D721Med (cell line): ENCODE measurements around the gene VPS50.

Experiments
- DNase-seq: peaks from one replicate; pipeline ENCODE4 v3.0.0; 2011; ENCODE audit warnings: low spot score; ENCODE audit not compliant: insufficient read length
- FAIRE-seq: peaks from 2 replicates; lab custom pipeline; 2011; peaks lifted over from hg19 to GRCh38; lab: Jason Lieb, UNC
- TF ChIP-seq, protein P1 (sequence below): IDR thresholded peaks from 2 replicates; pipeline ENCODE4 v1.5.1; 2012; ENCODE audit warnings: mild to moderate bottlenecking, control low read depth; ENCODE audit not compliant: insufficient read depth; ENCODE audit errors: missing control alignments

The VPS50 gene

DNA sequence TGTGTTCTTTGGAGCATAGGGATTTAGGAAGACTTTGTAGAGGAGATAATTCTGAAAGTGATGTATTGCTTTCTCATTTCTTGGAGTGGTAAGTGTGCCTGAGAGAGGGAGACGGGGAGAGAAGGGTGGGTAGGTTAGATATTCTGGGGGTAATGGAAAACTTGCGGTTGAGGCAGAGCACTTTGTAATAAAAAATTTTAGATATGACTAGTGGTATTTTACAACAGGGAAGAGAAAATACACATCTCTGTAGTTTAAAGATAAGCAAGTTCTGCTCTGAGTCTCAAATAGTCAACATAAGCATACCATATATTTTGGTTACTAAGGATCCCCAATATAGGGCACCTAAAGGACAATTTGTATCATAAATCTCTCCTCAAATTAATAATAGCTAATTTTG, 6.6 kb downstream of the VPS50 start:
- TF ChIP-seq, protein P1, sequence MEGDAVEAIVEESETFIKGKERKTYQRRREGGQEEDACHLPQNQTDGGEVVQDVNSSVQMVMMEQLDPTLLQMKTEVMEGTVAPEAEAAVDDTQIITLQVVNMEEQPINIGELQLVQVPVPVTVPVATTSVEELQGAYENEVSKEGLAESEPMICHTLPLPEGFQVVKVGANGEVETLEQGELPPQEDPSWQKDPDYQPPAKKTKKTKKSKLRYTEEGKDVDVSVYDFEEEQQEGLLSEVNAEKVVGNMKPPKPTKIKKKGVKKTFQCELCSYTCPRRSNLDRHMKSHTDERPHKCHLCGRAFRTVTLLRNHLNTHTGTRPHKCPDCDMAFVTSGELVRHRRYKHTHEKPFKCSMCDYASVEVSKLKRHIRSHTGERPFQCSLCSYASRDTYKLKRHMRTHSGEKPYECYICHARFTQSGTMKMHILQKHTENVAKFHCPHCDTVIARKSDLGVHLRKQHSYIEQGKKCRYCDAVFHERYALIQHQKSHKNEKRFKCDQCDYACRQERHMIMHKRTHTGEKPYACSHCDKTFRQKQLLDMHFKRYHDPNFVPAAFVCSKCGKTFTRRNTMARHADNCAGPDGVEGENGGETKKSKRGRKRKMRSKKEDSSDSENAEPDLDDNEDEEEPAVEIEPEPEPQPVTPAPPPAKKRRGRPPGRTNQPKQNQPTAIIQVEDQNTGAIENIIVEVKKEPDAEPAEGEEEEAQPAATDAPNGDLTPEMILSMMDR: no peak
- FAIRE-seq: no peak
- DNase-seq: no peak

DNA sequence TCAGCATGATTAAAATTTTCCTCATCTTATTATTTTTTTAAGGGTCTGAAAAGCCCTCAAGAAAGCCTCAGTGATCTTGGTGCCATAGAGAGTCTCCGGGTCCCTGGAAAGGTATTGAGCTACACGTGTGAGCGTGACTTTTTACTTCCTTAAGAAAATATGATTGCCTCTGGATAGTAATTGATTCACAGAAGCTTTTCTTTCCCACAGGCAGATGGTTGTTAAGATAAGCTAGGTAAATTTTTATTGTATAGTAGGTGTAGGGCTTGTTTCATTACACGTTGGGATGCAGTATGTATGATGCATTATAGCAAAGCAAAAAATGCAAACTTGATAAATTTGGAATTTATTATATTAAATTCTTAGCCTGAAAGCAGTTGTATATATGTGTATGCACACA, 7.7 kb downstream of the VPS50 start:
- no peak for DNase-seq
- TF ChIP-seq, protein P1: no peak
- FAIRE-seq: no peak

DNA sequence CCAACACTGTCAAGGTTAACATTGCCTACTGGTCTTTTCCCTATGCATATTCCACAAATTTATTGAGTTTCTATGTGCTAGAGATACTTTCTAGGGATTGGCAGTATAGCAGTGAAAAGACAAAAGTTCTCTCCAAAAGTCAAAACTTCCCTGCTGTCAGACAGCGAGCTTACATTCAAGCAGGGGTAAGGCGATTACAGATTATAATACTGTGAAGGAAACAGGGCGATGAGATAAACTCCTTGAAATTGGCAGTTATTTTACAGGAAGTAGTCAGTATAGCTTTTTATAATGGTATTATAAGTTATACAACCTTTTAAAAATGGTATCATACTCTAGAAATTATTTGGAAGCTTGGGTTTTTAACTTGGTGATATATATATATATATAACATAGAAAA, 9.9 kb downstream of the VPS50 start:
- TF ChIP-seq, protein P1: no peak
- DNase-seq (no peak), FAIRE-seq (no peak)

DNA sequence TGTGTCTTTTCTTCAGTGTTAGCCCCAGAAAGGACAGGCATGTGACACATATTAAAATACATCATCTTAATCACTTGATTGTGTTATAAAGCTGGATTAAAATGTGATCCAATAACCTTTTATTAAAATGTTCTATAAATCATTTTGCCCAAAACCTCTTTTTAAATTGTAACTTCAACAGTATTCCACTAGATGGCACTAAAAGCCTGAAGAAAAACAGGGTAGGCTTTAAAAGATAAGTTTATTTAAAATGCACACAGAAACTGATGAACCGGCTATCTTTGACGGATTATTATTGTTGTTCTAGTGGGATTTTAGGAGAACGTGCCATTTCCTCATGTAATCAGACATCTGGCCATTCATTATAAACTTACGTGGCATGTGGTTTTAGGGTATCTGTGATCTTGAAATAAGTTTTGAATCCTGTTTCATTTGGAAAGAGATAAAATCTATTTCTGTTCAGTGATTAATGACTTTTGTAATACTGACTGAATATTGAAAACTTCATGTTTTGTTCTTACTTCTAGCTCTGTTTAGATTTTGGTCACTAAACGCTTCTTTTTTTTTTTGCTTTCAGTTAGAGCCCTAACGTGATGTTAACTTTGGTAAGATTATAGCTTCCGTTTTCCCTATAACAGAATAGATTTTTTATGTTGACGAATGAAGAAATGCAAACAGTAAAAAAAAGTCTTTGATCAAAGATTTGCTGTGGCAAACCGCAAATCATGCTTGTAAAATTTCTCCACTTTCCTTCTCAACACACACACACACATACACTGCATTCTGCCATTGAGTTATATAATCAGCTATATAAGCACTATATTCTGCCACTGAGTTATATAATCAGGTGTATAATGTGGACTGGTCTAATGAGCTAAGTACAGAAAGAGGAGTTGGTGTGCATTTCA, 13.6 kb downstream of the VPS50 start:
- TF ChIP-seq, protein P1: peak; percentile 68
- no peak for DNase-seq
- FAIRE-seq: no peak

DNA sequence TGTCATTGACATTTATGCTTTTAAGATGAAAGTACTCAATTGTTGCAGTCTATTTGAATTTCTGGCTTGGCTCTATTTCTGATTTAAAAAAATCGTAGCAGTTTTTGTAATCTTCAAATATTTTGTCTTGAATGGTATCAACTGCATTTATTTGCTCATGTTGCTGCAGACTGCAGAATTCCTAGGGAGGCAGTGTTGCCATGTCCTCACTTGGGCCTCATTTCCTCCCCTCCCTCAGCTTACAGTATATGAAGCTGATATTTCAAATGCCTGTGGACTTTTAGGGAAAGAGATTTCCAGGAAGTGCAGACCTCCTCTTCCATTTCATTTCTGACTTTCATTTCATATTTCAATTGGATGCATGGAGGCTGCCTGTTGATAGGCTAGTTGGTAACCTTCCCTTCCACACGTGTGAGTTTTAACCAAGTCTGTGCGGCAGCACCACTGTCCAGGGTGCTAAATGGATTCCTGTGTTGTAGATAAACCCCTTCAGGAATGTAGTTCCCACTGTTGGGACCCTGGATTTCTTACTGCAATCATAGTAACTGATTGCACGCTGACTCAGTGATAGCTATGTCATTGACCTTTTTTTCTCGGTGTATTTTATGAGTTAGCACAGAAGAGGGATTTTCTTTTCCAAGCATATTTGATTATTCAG, 17.5 kb downstream of the VPS50 start:
- TF ChIP-seq, protein P1: no peak

DNA sequence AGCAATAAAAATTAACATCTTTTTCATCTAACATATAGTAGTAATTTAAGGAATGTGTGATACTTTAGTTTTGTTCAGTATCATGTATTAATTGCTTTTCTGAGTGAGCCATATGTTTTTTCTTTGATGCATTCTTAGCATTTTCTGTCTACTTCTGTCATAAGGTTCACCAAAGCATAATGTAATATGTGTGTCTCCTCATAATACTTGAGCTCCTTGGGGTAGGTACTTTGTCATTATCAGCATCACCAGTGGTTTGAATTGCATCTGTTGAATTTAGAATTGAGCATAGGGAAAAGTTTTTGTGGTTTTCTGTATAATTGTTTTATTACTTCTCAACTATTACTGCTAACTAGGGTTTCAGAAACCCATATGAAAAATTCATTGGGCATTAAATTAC, 26.5 kb downstream of the VPS50 start:
- no peak for DNase-seq
- TF ChIP-seq, protein P1: no peak
- FAIRE-seq: no peak

More for the DNA sequence above, 17.5 kb downstream of the VPS50 start:
- no peak for FAIRE-seq
- no peak for DNase-seq

DNA sequence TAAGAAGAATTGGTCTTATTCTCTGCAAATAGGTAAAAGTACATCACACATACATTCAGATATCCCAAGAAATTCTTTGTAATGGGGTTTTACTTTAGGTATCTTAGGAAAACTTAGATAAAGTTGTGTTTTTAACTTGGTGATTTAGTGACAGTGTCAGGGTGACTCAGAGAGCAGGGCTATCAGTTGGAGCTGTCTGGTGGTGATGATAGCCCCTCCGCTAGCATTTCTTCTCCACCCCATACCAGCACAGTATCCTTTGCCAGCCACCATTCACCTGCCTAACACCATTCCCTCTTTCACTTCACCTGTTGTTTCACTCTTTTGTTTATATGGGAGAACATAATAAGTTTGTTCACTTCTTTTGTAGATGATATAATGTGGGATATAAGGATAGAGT, 30.4 kb downstream of the VPS50 start:
- TF ChIP-seq, protein P1: no peak
- no peak for FAIRE-seq
- no peak for DNase-seq
